ENCODE data around the gene OR2A12. TPM values are rescaled to one million over a fixed set of nuclear protein-coding genes. Genes with fewer than 3 reads are reported as not detected.

OR2A12 gene
- polyA plus RNA-seq, 1 donor (not counting 4 experiments of a cell fraction or from before 2014, with no cell fraction given): not detected

GRCh38 chr7:144086730-144087129, 652 bp downstream of the OR2A12 start:
- no peak for TF ChIP-seq CTCF (optimal IDR thresholded peaks at IDR 0.05 in 1 of 3, IDR thresholded peaks at IDR 0.05 in 1 of 3, conservative IDR thresholded peaks at IDR 0.05 in 1 of 3; ENCODE audit: extremely low read depth in 1 of 3, insufficient read depth in 2 of 3, low read length in 3 of 3)
- TF ChIP-seq EZH2 (IDR thresholded peaks at IDR 0.05; ENCODE audit: low read length): no peak
- Histone ChIP-seq H3K4me2 (ENCODE audit: control insufficient read depth, extremely low read depth, insufficient read depth, low read depth, low read length) (no peak overlapping the region), H3K4me3 (ENCODE audit: control insufficient read depth in 2 of 3, extremely low read depth in 1 of 3, insufficient read depth in 2 of 3, low read depth in 1 of 3, low read length in 3 of 3) (no peak overlapping the region), H3K27me3 (ENCODE audit: control insufficient read depth, extremely low read depth, insufficient read depth, low read length) (no peaks in the 10 kb centered on the region), H3K79me2 (ENCODE audit: control insufficient read depth, insufficient read depth, low read length) (no peaks in the 10 kb centered on the region), H3K4me1 (ENCODE audit: control insufficient read depth, extremely low read depth, insufficient read depth, low read length) (no peaks in the 10 kb centered on the region), H3K9me1 (ENCODE audit: control insufficient read depth, extremely low read depth, insufficient read depth, low read length) (no peaks in the 10 kb centered on the region), H3K9ac (ENCODE audit: control insufficient read depth, extremely low read depth, insufficient read depth, low read length) (no peak overlapping the region), H4K20me1 (ENCODE audit: control insufficient read depth, extremely low read depth, insufficient read depth, low read length) (no peaks in the 10 kb centered on the region), H3K27ac (ENCODE audit: control insufficient read depth, insufficient read depth, low read length) (no peak overlapping the region), H3K9me3 (ENCODE audit: control insufficient read depth, low read depth, low read length) (no peaks in the 10 kb centered on the region), H3K36me3 (ENCODE audit: control insufficient read depth in 2 of 2, extremely low read depth in 1 of 2, insufficient read depth in 2 of 2, low read length in 2 of 2) (no peaks in the 10 kb centered on the region), H2AFZ (ENCODE audit: control insufficient read depth, low read length) (no peak overlapping the region)
- dilution Hi-C loops (cut with MboI; ENCODE audit: extremely low pct_ligation_motif_present, low sequenced_read_pairs): no loop called here
- DNase-seq (ENCODE audit: low read depth, low spot score) (no peak), FAIRE-seq (no peak)

DNA sequence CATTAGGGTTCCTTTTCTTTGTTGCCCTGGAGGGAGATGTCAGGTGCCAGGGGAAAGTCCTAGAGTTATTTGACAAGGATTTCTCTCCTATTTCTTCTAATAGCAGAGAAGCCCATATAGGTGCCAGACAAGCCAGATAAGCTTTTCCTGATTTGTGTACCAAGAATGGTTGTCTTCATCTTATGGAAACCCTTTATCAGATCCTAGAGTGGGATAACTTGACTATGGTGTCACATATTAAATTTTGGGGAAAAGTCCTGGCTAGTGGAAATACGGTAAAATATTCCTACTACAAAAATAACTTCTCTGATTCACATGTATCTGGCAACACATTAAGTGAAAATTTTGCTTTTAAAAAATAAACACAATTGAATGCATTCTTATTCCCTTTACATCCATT, 1.2 kb downstream of the OR2A12 start:
- Histone ChIP-seq H3K27me3 (ENCODE audit: control insufficient read depth, extremely low read depth, insufficient read depth, low read length) (no peaks in the 10 kb centered on the region), H3K4me1 (ENCODE audit: control insufficient read depth, extremely low read depth, insufficient read depth, low read length) (no peaks in the 10 kb centered on the region), H3K79me2 (ENCODE audit: control insufficient read depth, insufficient read depth, low read length) (no peaks in the 10 kb centered on the region), H3K4me2 (ENCODE audit: control insufficient read depth, extremely low read depth, insufficient read depth, low read depth, low read length) (no peak overlapping the region), H3K27ac (ENCODE audit: control insufficient read depth, insufficient read depth, low read length) (no peak overlapping the region), H3K9me1 (ENCODE audit: control insufficient read depth, extremely low read depth, insufficient read depth, low read length) (no peaks in the 10 kb centered on the region), H3K4me3 (ENCODE audit: control insufficient read depth in 2 of 3, extremely low read depth in 1 of 3, insufficient read depth in 2 of 3, low read depth in 1 of 3, low read length in 3 of 3) (no peak overlapping the region), H3K36me3 (ENCODE audit: control insufficient read depth in 2 of 2, extremely low read depth in 1 of 2, insufficient read depth in 2 of 2, low read length in 2 of 2) (no peaks in the 10 kb centered on the region), H2AFZ (ENCODE audit: control insufficient read depth, low read length) (no peak overlapping the region), H3K9me3 (ENCODE audit: control insufficient read depth, low read depth, low read length) (no peaks in the 10 kb centered on the region), H4K20me1 (ENCODE audit: control insufficient read depth, extremely low read depth, insufficient read depth, low read length) (no peaks in the 10 kb centered on the region), H3K9ac (ENCODE audit: control insufficient read depth, extremely low read depth, insufficient read depth, low read length) (no peak overlapping the region)
- DNase-seq (ENCODE audit: low read depth, low spot score) (no peak), FAIRE-seq (no peak)
- TF ChIP-seq CTCF (optimal IDR thresholded peaks at IDR 0.05 in 1 of 3, IDR thresholded peaks at IDR 0.05 in 1 of 3, conservative IDR thresholded peaks at IDR 0.05 in 1 of 3; ENCODE audit: extremely low read depth in 1 of 3, insufficient read depth in 2 of 3, low read length in 3 of 3) (no peak), EZH2 (IDR thresholded peaks at IDR 0.05; ENCODE audit: low read length) (no peak)
- dilution Hi-C loops (cut with MboI; ENCODE audit: extremely low pct_ligation_motif_present, low sequenced_read_pairs): no loop called here

Measured in keratinocyte (primary cell).